ENCODE results near the gene POLR3GL.

The POLR3GL gene

DNA sequence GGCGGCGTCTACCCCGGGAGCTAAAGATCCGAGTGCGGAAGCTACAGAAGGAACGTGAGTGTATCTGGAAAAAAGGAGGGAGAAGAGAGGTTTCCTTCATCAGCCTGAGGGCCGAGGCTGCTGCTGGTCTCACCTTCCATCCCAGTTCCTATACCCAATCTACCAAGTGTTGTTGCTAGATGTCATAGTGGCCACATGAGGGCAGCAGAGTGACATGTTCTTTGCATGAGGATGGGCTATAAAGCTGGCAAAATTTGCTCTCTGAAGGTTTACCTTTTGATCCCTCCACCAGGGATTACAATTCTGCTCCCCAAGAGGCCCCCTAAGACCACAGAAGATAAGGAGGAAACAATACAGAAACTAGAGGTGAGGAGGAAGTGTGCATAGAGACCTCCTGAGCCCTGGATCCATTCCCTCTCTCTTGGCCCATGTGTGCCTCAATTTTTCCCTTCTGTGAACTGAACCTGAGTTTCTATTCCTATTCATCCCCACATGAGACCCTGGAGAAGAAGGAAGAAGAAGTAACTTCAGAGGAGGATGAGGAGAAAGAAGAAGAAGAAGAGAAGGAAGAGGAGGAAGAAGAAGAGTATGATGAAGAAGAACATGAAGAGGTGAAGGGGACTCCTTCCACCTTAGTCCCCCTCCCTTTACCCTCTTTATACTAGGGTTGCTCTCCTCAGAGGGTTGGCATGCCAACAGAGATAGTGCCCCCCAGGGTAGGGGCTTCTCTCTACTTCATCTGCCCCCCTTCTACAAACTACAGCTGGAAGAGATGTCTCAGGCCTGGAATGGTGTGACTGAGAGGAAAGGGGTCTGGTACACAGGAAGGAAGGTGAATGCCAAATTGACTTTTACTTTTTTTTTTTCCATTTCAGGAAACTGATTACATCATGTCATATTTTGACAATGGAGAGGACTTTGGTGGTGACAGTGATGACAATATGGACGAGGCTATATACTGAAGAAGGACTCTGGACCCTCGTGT is 13.3 kb downstream of the POLR3GL start:
- DNase-seq, result peak; percentile 97

- no peak for DNase-seq
Observed at GRCh38 chr1:145978471-145978853, 14.0 kb downstream of the POLR3GL start.

GRCh38 chr1:145978854-145979745 is 14.6 kb downstream of the POLR3GL start:
- DNase-seq, result peak; percentile 100

DNA sequence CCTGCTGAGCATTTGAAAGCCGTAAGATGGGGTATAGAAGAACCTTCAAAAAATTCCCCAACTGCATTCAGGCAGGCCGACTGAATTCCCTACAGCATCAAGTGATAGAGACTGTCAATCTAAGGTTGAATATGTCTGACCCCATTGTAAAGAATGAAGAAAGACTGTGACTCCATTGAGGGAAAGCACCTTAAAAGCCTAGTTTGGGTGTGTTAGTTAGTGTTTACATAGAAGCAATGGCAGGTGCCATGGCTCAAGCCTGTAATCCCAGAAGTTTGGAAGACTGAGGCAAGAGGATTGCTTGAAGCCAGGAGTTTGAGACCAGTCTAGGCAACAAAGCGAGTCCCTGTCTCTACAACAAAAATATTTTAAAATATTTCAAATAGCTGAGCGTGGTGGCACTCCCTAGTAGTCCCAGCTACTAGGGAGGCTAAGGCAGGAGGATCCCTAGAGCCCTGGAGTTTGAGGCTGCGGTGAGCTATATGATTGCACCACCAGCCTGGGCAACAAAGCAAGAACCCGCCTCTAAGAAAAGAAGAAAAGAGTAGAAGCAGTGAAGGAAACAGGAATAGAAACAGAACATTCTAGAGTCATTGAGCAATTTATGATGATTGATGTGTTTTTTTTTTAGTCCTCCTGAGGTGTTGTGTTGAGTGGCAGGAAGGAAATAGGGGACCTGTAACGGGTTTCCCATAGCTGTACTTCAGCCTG is 15.4 kb downstream of the POLR3GL start:
- peak; percentile 42 for DNase-seq

- DNase-seq, result no peak
Observed at GRCh38 chr1:145980457-145980994, 16.0 kb downstream of the POLR3GL start.

- DNase-seq, result no peak
Observed at GRCh38 chr1:145982010-145982723, 17.7 kb downstream of the POLR3GL start.

DNA sequence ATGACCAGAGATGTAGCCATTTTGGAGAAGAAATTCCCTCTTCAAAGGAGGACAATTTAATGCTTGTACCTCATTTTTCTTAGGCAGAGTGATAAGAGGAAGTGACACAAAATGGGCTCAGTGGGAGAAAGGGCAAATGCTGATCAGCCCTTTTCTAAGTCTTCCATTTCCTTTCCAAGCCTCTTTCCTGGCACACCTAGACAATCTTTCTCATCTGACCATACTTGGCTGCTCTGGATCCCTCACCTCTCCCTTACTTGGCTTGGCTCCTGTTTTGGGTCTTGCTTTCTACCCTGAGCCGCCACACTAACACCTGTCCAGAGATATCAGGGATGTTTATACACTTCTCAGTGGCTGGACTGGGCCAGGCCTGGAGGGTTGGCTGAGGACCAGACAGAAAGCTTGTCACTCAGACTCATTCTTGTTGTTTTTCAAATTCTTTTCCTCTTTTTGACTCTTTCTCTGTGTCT is 18.8 kb downstream of the POLR3GL start:
- no peak for DNase-seq

DNA sequence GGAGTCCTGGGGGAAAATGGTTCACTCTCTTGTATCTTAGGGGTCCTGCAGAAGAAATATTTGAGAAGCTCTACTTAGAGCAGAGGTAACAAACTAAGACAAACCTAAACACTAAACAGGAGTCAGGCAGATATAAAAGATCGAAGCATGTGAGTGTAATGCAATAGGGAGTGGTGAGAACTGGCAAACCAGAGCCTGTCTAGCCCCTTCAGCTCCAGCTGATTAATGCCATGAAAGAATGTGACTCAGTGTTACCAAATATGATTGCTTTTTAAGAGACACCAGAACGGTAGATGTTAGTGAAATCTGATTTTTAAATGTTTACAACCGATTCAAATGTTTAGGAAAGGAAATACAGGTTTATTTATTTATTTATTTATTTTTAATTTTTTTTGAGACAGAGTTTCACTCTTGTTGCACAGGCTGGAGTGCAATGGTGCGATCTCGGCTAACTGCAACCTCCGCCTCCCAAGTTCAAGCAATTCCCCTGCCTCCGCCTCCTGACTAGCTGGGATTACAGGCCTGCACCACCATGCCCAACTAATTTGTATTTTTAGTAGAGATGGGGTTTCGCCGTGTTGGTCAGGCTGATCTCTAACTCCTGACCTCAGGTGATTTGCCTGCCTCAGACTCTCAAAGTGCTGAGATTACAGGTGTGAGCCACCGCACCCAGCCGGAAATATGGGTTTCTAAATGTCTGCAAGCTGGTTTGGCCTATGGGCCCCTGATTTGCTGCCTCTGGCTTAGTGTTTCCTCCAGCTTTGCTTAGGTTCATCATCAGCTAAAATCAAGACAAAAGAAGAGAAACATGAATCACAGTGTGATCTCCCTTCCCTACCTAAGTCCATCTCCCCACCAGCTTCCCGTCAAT is 19.7 kb downstream of the POLR3GL start:
- no peak for DNase-seq

DNA sequence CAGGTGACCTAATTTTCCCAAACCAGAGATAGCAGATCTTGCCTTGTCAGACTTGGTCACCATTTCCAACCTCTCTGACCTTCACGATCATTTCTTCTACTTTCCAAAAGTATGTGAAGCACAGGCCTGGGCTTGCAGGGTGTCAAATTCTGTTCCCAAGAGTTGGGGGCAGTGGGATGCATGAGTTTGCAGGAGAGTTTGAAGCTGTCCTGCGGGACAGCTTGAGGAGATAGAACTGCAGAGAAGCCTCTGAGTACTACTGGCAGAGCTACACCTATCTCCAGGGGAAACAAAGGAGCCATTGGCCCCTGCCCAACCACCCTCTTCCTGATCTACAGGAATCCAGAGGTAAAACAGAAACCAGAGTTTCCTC is 20.6 kb downstream of the POLR3GL start:
- no peak for DNase-seq

- DNase-seq, result peak; percentile 49
Observed at GRCh38 chr1:145985502-145986439, 21.3 kb downstream of the POLR3GL start.

GRCh38 chr1:145986551-145986950 is 22.1 kb downstream of the POLR3GL start:
- DNase-seq, result no peak

DNA sequence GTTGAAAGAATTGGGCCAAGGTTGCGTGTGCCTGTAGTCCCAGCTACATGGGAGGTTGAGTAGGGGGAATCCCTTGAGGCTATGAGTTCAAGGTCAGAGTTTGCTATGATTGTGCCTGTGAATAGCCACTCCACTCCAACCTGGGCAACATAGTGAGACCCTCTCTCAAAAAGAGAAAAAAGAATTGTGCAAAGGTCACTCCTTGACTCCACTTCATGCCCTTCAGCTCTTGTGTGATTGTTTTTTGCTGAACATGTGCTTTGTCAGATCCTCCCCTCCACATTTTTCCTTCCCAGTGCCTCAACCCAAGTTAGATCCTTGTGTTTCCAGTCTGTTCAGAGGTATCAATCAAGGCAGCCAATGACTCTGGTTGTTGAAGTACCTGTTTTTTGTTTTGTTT is 23.4 kb downstream of the POLR3GL start:
- DNase-seq, result no peak

- DNase-seq, result no peak
Observed at GRCh38 chr1:145988773-145989172, 24.3 kb downstream of the POLR3GL start.

- DNase-seq, result no peak
Observed at GRCh38 chr1:145990249-145990855, 25.9 kb downstream of the POLR3GL start.

DNA sequence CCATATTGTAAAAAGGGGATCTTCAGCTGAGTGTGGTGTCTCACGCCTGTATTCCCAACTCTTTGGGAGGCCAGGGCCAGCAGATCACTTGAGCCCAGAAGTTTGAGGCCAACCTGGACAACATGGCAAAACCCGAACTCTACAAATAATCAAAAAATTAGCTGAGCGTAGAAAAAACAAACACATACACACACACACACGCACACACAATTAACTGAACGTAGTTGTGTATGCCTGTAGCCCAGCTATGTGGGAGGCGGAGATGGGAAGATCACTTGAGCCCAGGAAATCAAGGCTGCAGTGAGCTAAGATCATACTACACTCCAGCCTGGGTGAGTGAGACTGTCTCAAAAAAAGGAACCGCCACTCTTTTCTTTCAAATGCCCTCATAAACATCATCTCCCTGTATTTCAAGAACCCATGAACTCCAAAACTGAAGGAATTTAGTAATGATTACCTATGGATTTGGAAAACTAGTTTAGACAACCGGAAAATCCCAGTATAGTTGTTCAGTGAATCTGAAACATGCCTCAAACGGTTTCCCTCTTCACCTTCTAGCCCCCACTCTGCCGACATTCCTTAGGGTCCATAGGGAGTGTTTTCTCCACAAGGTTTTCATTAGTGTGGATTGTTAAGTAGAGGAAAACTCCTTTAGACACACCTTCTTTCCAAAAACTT is 27.4 kb downstream of the POLR3GL start:
- DNase-seq, result no peak

GRCh38 chr1:145992502-145992936 is 28.0 kb downstream of the POLR3GL start:
- DNase-seq, result no peak

DNA sequence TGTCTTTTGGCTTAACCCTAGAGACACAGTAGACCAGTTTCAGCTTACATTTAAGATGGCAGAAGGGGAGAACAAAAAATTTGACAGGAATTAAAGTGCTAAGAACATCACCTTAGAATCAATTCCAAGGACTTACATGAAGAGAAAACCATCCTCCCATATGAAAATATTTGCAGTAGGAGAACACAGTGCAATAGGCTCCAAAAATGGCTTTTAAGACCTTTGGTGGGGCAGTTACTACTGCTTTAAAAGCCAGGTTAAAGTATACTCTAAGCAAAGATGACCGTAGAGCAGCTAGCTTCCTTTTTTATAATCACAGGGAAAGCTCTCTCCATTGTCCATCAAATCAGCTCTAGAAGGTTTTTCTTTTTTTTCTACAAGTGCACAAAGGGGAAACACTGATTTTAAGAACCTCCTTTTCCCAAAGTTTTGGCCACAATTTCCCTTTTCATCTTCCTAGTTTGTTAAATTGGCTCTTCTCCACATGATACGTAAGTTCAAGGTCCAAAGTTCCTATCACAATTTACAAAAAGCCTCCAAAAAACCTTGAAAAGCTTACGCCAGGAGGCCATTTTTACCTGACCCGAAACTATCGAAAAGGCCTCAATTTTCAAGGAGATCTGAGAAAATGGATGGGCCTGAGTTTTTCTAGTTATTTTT is 28.6 kb downstream of the POLR3GL start:
- no peak for DNase-seq

Measured in hematopoietic multipotent progenitor cell treated with erythropoietin and hydrocortisone succinate and interleukin-3 and kit ligand, for 6 days (in vitro differentiated cells).